ENCODE results near the gene SLC12A4. TPM values are rescaled to one million over a fixed set of nuclear protein-coding genes. Genes with fewer than 3 reads are reported as not detected.

Gene SLC12A4
- total and polyA plus RNA-seq, 2 of the 13 experiments (the other 11 are each of a cell fraction or from before 2014, with no cell fraction given), result 65.1 to 84.3 TPM

DNA sequence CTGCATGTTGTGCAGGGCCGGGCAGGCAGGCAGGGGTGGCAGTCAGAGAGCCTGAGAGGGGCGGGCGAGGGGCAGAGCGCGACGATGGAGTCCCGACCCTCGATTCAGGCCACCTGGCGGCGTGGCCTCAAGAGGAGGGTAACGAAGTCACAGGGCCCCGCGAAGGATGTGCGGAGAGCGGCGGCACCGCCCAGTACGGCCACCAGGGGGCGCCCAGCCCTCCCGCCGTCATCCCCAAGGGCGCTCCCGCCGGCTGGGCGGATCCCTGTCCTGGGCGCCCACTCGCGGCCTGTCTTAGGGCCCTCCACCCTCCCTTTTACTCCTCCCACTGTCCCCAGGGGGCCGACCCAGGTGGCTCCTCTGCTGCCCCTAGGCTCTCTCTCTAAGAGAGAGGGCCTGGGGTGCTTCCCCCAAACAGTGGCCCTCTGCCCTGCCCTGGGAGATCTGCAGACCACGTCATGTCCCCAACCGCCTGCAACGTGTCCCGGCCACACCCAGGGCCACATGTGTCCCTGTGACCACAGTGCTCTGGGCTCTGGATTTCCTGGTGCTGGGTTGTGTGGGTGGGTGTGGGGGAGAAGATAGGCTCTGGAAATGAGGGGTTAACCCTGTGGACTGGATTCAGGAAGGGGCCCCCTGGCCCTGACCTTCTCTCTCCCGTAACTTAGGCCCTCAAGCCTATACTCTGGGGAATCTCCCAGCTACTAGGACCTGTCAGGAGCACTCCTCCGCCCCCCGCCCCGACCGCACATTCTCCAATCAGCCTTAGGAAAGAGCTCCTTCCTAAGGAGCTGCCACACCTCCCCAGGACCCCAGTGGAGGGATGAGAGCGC is 25.0 kb upstream of the SLC12A4 start (continued):
- TF ChIP-seq, protein P1, sequence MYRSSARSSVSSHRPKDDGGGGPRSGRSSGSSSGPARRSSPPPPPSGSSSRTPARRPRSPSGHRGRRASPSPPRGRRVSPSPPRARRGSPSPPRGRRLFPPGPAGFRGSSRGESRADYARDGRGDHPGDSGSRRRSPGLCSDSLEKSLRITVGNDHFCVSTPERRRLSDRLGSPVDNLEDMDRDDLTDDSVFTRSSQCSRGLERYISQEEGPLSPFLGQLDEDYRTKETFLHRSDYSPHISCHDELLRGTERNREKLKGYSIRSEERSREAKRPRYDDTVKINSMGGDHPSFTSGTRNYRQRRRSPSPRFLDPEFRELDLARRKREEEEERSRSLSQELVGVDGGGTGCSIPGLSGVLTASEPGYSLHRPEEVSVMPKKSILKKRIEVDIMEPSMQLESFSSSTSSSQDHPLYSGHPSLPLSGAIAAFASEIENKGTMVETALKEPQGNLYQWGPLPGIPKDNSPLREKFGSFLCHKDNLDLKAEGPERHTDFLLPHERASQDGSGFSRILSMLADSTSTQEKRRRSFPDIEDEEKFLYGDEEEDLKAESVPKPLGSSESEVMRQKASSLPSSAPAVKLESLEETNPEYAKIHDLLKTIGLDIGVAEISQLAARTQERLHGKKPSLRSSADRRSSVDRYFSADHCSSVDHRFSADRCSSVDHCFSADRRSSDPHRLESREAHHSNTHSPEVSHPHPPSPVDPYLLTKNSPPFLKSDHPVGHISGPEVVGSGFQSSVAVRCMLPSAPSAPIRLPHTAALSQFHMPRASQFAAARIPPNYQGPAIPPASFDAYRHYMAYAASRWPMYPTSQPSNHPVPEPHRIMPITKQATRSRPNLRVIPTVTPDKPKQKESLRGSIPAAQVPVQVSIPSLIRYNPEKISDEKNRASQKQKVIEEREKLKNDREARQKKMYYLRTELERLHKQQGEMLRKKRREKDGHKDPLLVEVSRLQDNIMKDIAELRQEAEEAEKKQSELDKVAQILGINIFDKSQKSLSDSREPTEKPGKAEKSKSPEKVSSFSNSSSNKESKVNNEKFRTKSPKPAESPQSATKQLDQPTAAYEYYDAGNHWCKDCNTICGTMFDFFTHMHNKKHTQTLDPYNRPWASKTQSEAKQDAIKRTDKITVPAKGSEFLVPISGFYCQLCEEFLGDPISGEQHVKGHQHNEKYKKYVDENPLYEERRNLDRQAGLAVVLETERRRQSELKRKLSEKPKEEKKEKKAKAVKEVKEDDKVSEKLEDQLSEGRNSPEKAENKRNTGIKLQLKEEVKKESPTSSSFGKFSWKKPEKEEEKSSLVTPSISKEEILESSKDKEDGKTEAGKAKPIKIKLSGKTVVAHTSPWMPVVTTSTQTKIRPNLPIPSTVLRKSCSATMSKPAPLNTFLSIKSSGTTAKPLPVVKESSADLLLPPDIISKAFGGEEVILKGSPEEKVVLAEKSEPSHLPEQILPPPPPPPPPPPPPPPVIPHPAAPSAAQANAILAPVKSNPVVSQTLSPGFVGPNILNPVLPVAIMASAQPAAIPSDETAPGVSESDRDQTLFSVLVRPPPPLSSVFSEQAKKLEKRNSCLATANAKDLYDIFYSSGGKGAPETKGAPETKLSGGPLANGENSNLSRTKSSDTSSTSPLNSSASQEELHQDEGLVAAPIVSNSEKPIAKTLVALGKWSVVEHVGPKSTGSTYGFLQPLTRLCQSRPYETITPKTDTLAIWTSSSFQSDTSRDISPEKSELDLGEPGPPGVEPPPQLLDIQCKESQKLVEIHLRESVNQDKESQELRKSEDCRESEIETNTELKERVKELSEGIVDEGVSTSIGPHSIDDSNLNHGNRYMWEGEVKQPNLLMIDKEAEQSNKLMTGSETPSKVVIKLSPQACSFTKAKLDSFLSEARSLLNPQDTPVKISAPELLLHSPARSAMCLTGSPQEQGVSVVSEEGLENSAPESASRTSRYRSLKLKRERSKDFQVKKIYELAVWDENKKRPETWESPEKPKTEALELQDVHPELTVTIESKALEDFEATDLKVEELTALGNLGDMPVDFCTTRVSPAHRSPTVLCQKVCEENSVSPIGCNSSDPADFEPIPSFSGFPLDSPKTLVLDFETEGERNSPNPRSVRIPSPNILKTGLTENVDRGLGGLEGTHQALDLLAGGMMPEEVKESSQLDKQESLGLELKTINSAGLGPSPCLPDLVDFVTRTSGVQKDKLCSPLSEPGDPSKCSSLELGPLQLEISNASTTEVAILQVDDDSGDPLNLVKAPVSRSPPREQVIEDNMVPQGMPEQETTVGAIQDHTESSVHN (CRISPR knock-in tag; IDR thresholded peaks at IDR 0.05), result peak; percentile 70
- TF ChIP-seq ZNF674 (CRISPR knock-in tag; IDR thresholded peaks at IDR 0.05; ENCODE audit: low read depth) (no peak), RBAK (CRISPR knock-in tag; IDR thresholded peaks at IDR 0.05) (no peak), RBM39 (IDR thresholded peaks at IDR 0.05; ENCODE audit: low read depth, low read length, poor library complexity, severe bottlenecking) (peak; percentile 60), ELF3 (CRISPR knock-in tag; IDR thresholded peaks at IDR 0.05) (peak; percentile 61), RCOR2 (CRISPR knock-in tag; IDR thresholded peaks at IDR 0.05) (peak; percentile 70; the same call in 1 of the 2 replicates), NAIF1 (CRISPR knock-in tag; IDR thresholded peaks at IDR 0.05; ENCODE audit: borderline replicate concordance) (0 out of 2 replicates have a peak, but pooled peaks have one; percentile 26), ZBTB8A (CRISPR knock-in tag; IDR thresholded peaks at IDR 0.05; ENCODE audit: borderline replicate concordance, low read depth) (no peak), CBX5 (CRISPR knock-in tag; IDR thresholded peaks at IDR 0.05; ENCODE audit: borderline replicate concordance) (peak; percentile 51; the same call in 1 of the 2 replicates), FOXA1 (IDR thresholded peaks at IDR 0.05) (no peak), FOXA1 (CRISPR knock-in tag; IDR thresholded peaks at IDR 0.05) (no peak), POGZ (CRISPR knock-in tag; IDR thresholded peaks at IDR 0.05) (no peak)
- TF ChIP-seq, protein P2, sequence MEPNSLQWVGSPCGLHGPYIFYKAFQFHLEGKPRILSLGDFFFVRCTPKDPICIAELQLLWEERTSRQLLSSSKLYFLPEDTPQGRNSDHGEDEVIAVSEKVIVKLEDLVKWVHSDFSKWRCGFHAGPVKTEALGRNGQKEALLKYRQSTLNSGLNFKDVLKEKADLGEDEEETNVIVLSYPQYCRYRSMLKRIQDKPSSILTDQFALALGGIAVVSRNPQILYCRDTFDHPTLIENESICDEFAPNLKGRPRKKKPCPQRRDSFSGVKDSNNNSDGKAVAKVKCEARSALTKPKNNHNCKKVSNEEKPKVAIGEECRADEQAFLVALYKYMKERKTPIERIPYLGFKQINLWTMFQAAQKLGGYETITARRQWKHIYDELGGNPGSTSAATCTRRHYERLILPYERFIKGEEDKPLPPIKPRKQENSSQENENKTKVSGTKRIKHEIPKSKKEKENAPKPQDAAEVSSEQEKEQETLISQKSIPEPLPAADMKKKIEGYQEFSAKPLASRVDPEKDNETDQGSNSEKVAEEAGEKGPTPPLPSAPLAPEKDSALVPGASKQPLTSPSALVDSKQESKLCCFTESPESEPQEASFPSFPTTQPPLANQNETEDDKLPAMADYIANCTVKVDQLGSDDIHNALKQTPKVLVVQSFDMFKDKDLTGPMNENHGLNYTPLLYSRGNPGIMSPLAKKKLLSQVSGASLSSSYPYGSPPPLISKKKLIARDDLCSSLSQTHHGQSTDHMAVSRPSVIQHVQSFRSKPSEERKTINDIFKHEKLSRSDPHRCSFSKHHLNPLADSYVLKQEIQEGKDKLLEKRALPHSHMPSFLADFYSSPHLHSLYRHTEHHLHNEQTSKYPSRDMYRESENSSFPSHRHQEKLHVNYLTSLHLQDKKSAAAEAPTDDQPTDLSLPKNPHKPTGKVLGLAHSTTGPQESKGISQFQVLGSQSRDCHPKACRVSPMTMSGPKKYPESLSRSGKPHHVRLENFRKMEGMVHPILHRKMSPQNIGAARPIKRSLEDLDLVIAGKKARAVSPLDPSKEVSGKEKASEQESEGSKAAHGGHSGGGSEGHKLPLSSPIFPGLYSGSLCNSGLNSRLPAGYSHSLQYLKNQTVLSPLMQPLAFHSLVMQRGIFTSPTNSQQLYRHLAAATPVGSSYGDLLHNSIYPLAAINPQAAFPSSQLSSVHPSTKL (CRISPR knock-in tag; IDR thresholded peaks at IDR 0.05), result peak; percentile 80
- TF ChIP-seq, protein P3, sequence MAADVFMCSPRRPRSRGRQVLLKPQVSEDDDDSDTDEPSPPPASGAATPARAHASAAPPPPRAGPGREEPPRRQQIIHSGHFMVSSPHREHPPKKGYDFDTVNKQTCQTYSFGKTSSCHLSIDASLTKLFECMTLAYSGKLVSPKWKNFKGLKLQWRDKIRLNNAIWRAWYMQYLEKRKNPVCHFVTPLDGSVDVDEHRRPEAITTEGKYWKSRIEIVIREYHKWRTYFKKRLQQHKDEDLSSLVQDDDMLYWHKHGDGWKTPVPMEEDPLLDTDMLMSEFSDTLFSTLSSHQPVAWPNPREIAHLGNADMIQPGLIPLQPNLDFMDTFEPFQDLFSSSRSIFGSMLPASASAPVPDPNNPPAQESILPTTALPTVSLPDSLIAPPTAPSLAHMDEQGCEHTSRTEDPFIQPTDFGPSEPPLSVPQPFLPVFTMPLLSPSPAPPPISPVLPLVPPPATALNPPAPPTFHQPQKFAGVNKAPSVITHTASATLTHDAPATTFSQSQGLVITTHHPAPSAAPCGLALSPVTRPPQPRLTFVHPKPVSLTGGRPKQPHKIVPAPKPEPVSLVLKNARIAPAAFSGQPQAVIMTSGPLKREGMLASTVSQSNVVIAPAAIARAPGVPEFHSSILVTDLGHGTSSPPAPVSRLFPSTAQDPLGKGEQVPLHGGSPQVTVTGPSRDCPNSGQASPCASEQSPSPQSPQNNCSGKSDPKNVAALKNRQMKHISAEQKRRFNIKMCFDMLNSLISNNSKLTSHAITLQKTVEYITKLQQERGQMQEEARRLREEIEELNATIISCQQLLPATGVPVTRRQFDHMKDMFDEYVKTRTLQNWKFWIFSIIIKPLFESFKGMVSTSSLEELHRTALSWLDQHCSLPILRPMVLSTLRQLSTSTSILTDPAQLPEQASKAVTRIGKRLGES (CRISPR knock-in tag; IDR thresholded peaks at IDR 0.05; ENCODE audit: borderline replicate concordance), result no peak
